K562 (cell line): ENCODE results near the gene TCFL5. TPM values are rescaled to one million over a fixed set of nuclear protein-coding genes. Genes with fewer than 3 reads are reported as not detected.

ENCODE experiments used
- BRD4 ChIP-seq: fragments of 200-600 bp; sonication (generic); IDR thresholded peaks from 2 replicates; pipeline ENCODE4 v1.6.1; 2017; ENCODE audit warnings: inconsistent platforms
- GABPA ChIP-seq: fragments of 200-800 bp; sonication (Bioruptor generic); conservative IDR thresholded peaks from 2 replicates; pipeline ENCODE4 v1.6.1; 2016; ENCODE audit warnings: low read depth, missing genetic modification characterization, missing compliant biosample characterization
- GATAD2B ChIP-seq: fragments of 450-650 bp; IDR thresholded peaks from 2 replicates; pipeline ENCODE4 v1.6.1; 2017; ENCODE audit warnings: mild to moderate bottlenecking, borderline replicate concordance
- GTF2A2 ChIP-seq: IDR thresholded peaks from 2 replicates; pipeline ENCODE4 v1.6.1; 2016; ENCODE audit warnings: mild to moderate bottlenecking, missing genetic modification characterization, missing compliant biosample characterization
- HOXB6 ChIP-seq: fragments of 250-450 bp; sonication (Bioruptor Pico); IDR thresholded peaks from 2 replicates; pipeline ENCODE4 v1.5.1; 2022; ENCODE audit warnings: mild to moderate bottlenecking, borderline replicate concordance
- JUN ChIP-seq, 2 experiments: sonication (generic) in 1 of 2; formaldehyde crosslinking in 1 of 2; IDR thresholded peaks; 2 replicates each; pipeline versions ENCODE4 v1.6.1 to v1.8.0; 2012 to 2022; ENCODE audit warnings: borderline replicate concordance in 2 of 2, mild to moderate bottlenecking in 2 of 2, improper control_type of control experiment in 1 of 2, low read depth in 1 of 2, low read length in 1 of 2, missing genetic modification reagents in 1 of 2
- MAZ ChIP-seq, 2 experiments: fragments of 450-650 bp in 1 of 2; sonication (generic) in 1 of 2; formaldehyde crosslinking; IDR thresholded peaks in 1 of 2; conservative IDR thresholded peaks in 1 of 2; 2 replicates each; pipeline versions ENCODE4 v1.4.0 to v1.5.0; 2020; ENCODE audit warnings: mild to moderate bottlenecking in 1 of 2, missing genetic modification reagents in 1 of 2
- NCOA2 ChIP-seq, 2 experiments: fragments of 450-650 bp; IDR thresholded peaks; 2 replicates each; pipeline ENCODE4 v1.6.1; 2018; ENCODE audit warnings: mild to moderate bottlenecking in 2 of 2, moderate library complexity in 1 of 2; ENCODE audit not compliant: partially characterized antibody in 2 of 2
- NFE2L1 ChIP-seq: fragments of 450-650 bp; IDR thresholded peaks from 2 replicates; pipeline ENCODE4 v1.6.1; 2016; ENCODE audit warnings: missing genetic modification characterization, low read depth, mild to moderate bottlenecking, missing compliant biosample characterization, moderate library complexity, borderline replicate concordance
- NONO ChIP-seq, 2 experiments: fragments of 200-400 bp in 1 of 2; fragments of 450-650 bp in 1 of 2; formaldehyde crosslinking in 1 of 2; IDR thresholded peaks; 2 replicates each; pipeline ENCODE4 v1.6.1; 2017; ENCODE audit warnings: low read depth in 2 of 2, mild to moderate bottlenecking in 2 of 2, moderate library complexity in 2 of 2, low read length in 1 of 2
- PCBP1 ChIP-seq: fragments of 200-400 bp; formaldehyde crosslinking; IDR thresholded peaks from 2 replicates; pipeline ENCODE4 v1.6.1; 2018; ENCODE audit warnings: mild to moderate bottlenecking, low read depth, low read length; ENCODE audit not compliant: poor library complexity, severe bottlenecking
- PHF20 ChIP-seq: fragments of 450-650 bp; IDR thresholded peaks from 2 replicates; pipeline ENCODE4 v1.6.1; 2018; ENCODE audit not compliant: partially characterized antibody
- PML ChIP-seq: IDR thresholded peaks from 2 replicates; pipeline ENCODE4 v1.6.1; 2012; ENCODE audit warnings: low read length, inconsistent platforms
- POLR2G ChIP-seq: fragments of 200-400 bp; formaldehyde crosslinking; IDR thresholded peaks from 2 replicates; pipeline ENCODE4 v1.6.1; 2017; ENCODE audit warnings: low read depth, mild to moderate bottlenecking, antibody characterized with exemption, low read length, moderate library complexity
- RBM34 ChIP-seq: fragments of 200-400 bp; formaldehyde crosslinking; IDR thresholded peaks from 2 replicates; pipeline ENCODE4 v1.6.1; 2018; ENCODE audit warnings: low read length, borderline replicate concordance; ENCODE audit not compliant: insufficient read depth
- RNF2 ChIP-seq: sonication (generic); IDR thresholded peaks from 2 replicates; pipeline ENCODE4 v1.6.1; 2016
- SAP30 ChIP-seq: fragments of 200-600 bp; sonication (generic); IDR thresholded peaks from 2 replicates; pipeline ENCODE4 v1.6.1; 2012; ENCODE audit warnings: borderline replicate concordance, low read depth, mild to moderate bottlenecking, moderate library complexity, low read length, control low read depth, inconsistent platforms; ENCODE audit not compliant: insufficient read depth, poor library complexity, severe bottlenecking
- TOE1 ChIP-seq, 2 experiments: fragments of 450-650 bp in 1 of 2; sonication (generic) in 1 of 2; formaldehyde crosslinking in 1 of 2; IDR thresholded peaks; 2 replicates each; pipeline versions ENCODE4 v1.7.1 to v1.8.0; 2016 to 2022; ENCODE audit warnings: borderline replicate concordance in 2 of 2, mild to moderate bottlenecking in 2 of 2, antibody characterized with exemption in 1 of 2, inconsistent platforms in 1 of 2, low read depth in 1 of 2, missing genetic modification reagents in 1 of 2, moderate library complexity in 1 of 2
- U2AF1 ChIP-seq: fragments of 200-400 bp; formaldehyde crosslinking; optimal IDR thresholded peaks from 2 replicates; pipeline ENCODE3; 2017; ENCODE audit warnings: mild to moderate bottlenecking, low read depth, low read length, moderate library complexity
- ZFX ChIP-seq: sonication (generic); formaldehyde crosslinking; IDR thresholded peaks from 2 replicates; pipeline ENCODE4 v1.8.0; 2022; ENCODE audit warnings: mild to moderate bottlenecking, missing genetic modification reagents, moderate library complexity
- ZNF140 ChIP-seq: fragments of 250-450 bp; sonication (Bioruptor Pico); IDR thresholded peaks from 2 replicates; pipeline ENCODE4 v1.8.0; 2021; ENCODE audit warnings: moderate library complexity, mild to moderate bottlenecking, inconsistent platforms
- ZNF277 ChIP-seq: fragments of 250-450 bp; sonication (Bioruptor Pico); IDR thresholded peaks from 2 replicates; pipeline ENCODE4 v1.8.0; 2022; ENCODE audit warnings: inconsistent platforms, mild to moderate bottlenecking, moderate library complexity, borderline replicate concordance
- ZNF41 ChIP-seq: fragments of 250-450 bp; sonication (Bioruptor Pico); conservative IDR thresholded peaks from 2 replicates; pipeline ENCODE4 v1.4.0; 2020; ENCODE audit warnings: mild to moderate bottlenecking
- ZNF75A ChIP-seq: fragments of 450-650 bp; formaldehyde crosslinking; IDR thresholded peaks from 2 replicates; pipeline ENCODE4 v1.4.0; 2020; ENCODE audit warnings: mild to moderate bottlenecking
- polyA plus RNA-seq, 8 experiments: library from polyadenylated mRNA; depleted of rRNA in 4 of 8; stranded (reverse) in 5 of 8; unstranded in 3 of 8; fragments of >200 nt; fragmentation: Nextera tagmentation in 2 of 8; fragmentation: Illumina TruSeq in 1 of 8; extraction: Ambion mirVana in 2 of 8; extraction: Trizol in 1 of 8; gene quantifications; 2 replicates each; pipeline versions ENCODE4 v1.2.1 to v1.2.3, GENCODE V29; 2011 to 2014; ENCODE audit warnings: inconsistent platforms in 1 of 8, missing spikeins in 1 of 8
- total RNA-seq, 7 experiments: library from RNA; depleted of rRNA in 6 of 7; stranded (reverse); fragments of >200 nt in 6 of 7; fragmentation: Illumina TruSeq in 2 of 7; extraction: Trizol in 2 of 7; gene quantifications; 2 replicates each; pipeline versions ENCODE4 v1.2.1 to v1.2.3, GENCODE V29; 2011 to 2021; ENCODE audit warnings: low replicate concordance in 1 of 7
- TF ChIP-seq, protein P1 (sequence below): sonication (generic); formaldehyde crosslinking; IDR thresholded peaks from 2 replicates; pipeline ENCODE4 v1.8.0; 2022; ENCODE audit warnings: mild to moderate bottlenecking, low read depth, missing genetic modification reagents

Gene TCFL5
- total and polyA plus RNA-seq, 9 of the 15 experiments (the other 6 are each of a cell fraction or from before 2014, with no cell fraction given): 1.00 to 12.6 (median 9.1) TPM

DNA sequence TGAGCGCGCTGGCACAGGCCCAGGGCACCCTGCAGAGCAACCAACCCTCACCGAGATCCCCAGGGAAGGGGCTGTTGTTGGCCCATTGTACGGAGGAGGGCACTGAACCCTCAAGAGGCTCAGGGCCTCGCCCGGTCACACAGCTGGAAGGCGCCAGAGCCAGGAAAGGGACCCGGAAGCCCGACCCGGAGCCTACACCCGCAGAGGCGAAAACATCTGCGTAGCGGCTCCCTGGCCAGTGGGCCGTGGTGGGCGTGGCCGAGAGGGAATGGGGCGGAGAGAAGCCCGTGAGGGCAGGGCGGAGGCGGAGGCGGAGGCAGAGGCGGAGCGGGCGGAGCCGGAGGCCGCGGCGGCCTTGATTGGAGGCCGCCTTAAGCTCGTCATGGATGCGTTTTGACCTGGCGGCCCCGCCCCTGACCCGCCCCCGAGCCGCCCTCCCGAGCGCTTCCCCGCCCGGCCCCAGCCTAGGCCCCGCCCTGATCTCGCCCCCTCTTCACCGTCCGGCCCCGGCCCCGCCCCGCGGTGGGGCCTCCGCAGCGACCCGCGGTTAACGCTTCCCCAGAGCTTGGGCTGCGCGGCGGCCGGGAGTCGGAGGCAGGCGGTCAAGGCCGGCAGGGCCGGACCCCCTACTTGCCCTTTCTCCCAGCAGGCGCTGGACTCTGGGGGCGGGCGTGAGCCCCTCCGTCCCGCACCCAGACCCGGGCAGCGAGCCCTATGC, 67.5 kb downstream of the TCFL5 start (continued):
- TF ChIP-seq GATAD2B (no peak), PCBP1 (peak; percentile 90), SAP30 (peak; percentile 42), JUN (IDR thresholded peaks at IDR 0.05; ENCODE audit: borderline replicate concordance, low read depth, low read length) (no peak), JUN (CRISPR knock-in tag; IDR thresholded peaks at IDR 0.05; ENCODE audit: borderline replicate concordance) (no peak), U2AF1 (no peak), BRD4 (no peak), RNF2 (no peak), PHF20 (peak; percentile 79), NFE2L1 (tag) (no peak), GTF2A2 (no peak), ZNF277 (no peak), NCOA2 (IDR thresholded peaks at IDR 0.05; ENCODE audit: partially characterized antibody in 2 of 2) (no peak), TOE1 (IDR thresholded peaks at IDR 0.05; ENCODE audit: borderline replicate concordance) (no peak), TOE1 (CRISPR knock-in tag; IDR thresholded peaks at IDR 0.05; ENCODE audit: borderline replicate concordance, low read depth) (no peak), ZFX (CRISPR knock-in tag) (peak; percentile 86), GABPA (tag) (peak; percentile 67), ZNF75A (CRISPR knock-in tag) (no peak), POLR2G (peak; percentile 91), HOXB6 (CRISPR knock-in tag) (no peak), PML (peak; percentile 69; the same call in 1 of the 2 replicates), ZNF41 (CRISPR knock-in tag) (0 out of 2 replicates have a peak, but pooled peaks have one; percentile 13), MAZ (CRISPR knock-in tag; conservative IDR thresholded peaks at IDR 0.05 in 1 of 2, IDR thresholded peaks at IDR 0.05 in 1 of 2) (peak in 1 of 2 experiments; percentile 9; a peak in 2 of 4 replicates), ZNF140 (no peak), RBM34 (no peak), NONO (IDR thresholded peaks at IDR 0.05; ENCODE audit: low read depth in 2 of 2, low read length in 1 of 2) (no peak)
- TF ChIP-seq, protein P1, sequence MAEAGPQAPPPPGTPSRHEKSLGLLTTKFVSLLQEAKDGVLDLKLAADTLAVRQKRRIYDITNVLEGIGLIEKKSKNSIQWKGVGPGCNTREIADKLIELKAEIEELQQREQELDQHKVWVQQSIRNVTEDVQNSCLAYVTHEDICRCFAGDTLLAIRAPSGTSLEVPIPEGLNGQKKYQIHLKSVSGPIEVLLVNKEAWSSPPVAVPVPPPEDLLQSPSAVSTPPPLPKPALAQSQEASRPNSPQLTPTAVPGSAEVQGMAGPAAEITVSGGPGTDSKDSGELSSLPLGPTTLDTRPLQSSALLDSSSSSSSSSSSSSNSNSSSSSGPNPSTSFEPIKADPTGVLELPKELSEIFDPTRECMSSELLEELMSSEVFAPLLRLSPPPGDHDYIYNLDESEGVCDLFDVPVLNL: no peak
